K562 (cell line): Measurements from ENCODE around the gene BDKRB2. TPM values are rescaled to one million over a fixed set of nuclear protein-coding genes. Genes with fewer than 3 reads are reported as not detected.
A peak's percentile ranks its signal among the peaks of the same experiment; 100 is the strongest.

Experiments
- ATAC-seq: fragments of 200-7000 bp; cut with Tn5 transposase; 3 replicates; pipeline ENCODE4 v1.9.1; 2020; ENCODE audit warnings: moderate library complexity
- BruUV-seq: library from RNA; stranded (reverse); fragments of 400-500 nt; replicated peaks from 2 replicates; lab custom pipeline; 2021; lab: Mats Ljungman, UMichigan
- CTCF ChIA-PET: fragments of 300-600 bp; formaldehyde crosslinking; extraction: SDS; loops from one replicate; lab custom pipeline; 2021; ENCODE audit warnings: low intra/inter-chr PET ratio; lab: Yijun Ruan, JAX
- POLR2A ChIA-PET: fragments of 300-600, 350-650 bp; sonication (Branson Sonifier 250); formaldehyde crosslinking; extraction: SDS; loops from one replicate; lab custom pipeline; 2021; ENCODE audit warnings: antibody characterized with exemption, inconsistent platforms; lab: Yijun Ruan, JAX
- DNase-seq, 4 experiments: peaks; one replicate each; pipeline versions ENCODE4 v3.0.0 to v3.0.0-alpha.2; 2011 to 2018; ENCODE audit warnings: low spot score in 3 of 4, mixed read lengths in 3 of 4; ENCODE audit errors: extremely low read depth in 1 of 4
- FAIRE-seq: peaks from 2 replicates; lab custom pipeline; 2011; peaks lifted over from hg19 to GRCh38; lab: Jason Lieb, UNC
- H2AFZ ChIP-seq: 2 replicates; pipeline ENCODE4 v1.6.0; 2011; ENCODE audit warnings: low read depth, low read length, control low read depth, inconsistent platforms
- H3K27ac ChIP-seq: fragments of 200-600 bp; 3 replicates; pipeline ENCODE4 v1.8.0; 2011; ENCODE audit warnings: low read depth, mild to moderate bottlenecking, control low read depth, inconsistent platforms, low read length, moderate library complexity, mixed read lengths; ENCODE audit errors: extremely low read depth
- H3K27me3 ChIP-seq, 2 experiments: fragments of 300-600 bp in 1 of 2; 2 replicates in 1 of 2; 3 replicates in 1 of 2; pipeline versions ENCODE4 v1.6.0 to v1.8.0; 2011; ENCODE audit warnings: inconsistent platforms in 2 of 2, low read length in 2 of 2, mild to moderate bottlenecking in 1 of 2, mixed read lengths in 1 of 2, moderate library complexity in 1 of 2; ENCODE audit not compliant: control insufficient read depth in 2 of 2, insufficient read depth in 2 of 2
- H3K36me3 ChIP-seq: fragments of 300-600 bp; 3 replicates; pipeline ENCODE4 v1.8.0; 2011; ENCODE audit warnings: mild to moderate bottlenecking, low read length, inconsistent platforms; ENCODE audit not compliant: control insufficient read depth, insufficient read depth
- H3K4me1 ChIP-seq, 2 experiments: fragments of 200-600 bp in 1 of 2; replicated peaks in 1 of 2; 2 replicates in 1 of 2; 3 replicates in 1 of 2; pipeline versions ENCODE4 v1.5.1 to v1.8.0; 2011; ENCODE audit warnings: inconsistent platforms in 2 of 2, low read length in 2 of 2, mild to moderate bottlenecking in 1 of 2, mixed read lengths in 1 of 2, moderate library complexity in 1 of 2; ENCODE audit not compliant: control insufficient read depth in 2 of 2, insufficient read depth in 2 of 2
- H3K4me2 ChIP-seq: 2 replicates; pipeline ENCODE4 v1.6.1; 2011; ENCODE audit warnings: low read length, control low read depth, inconsistent platforms, mixed read lengths; ENCODE audit not compliant: insufficient read depth
- H3K4me3 ChIP-seq: fragments of 200-600 bp; sonication (generic), shearing (Covaris generic); 2 replicates; pipeline ENCODE4 v1.5.1; 2016; ENCODE audit warnings: control low read depth, inconsistent platforms
- H3K79me2 ChIP-seq: fragments of 200-600 bp; 3 replicates; pipeline ENCODE4 v1.8.0; 2011; ENCODE audit warnings: low read length, inconsistent platforms; ENCODE audit not compliant: control insufficient read depth, insufficient read depth
- H3K9ac ChIP-seq, 2 experiments: 2 replicates each; pipeline versions ENCODE4 v1.6.0 to v1.6.1; 2011; ENCODE audit warnings: low read depth in 2 of 2, low read length in 2 of 2, control low read depth in 1 of 2, inconsistent platforms in 1 of 2, mild to moderate bottlenecking in 1 of 2, mixed read lengths in 1 of 2; ENCODE audit not compliant: insufficient read depth in 1 of 2
- H3K9me1 ChIP-seq: one replicate; pipeline ENCODE4 v1.6.0; 2011; ENCODE audit warnings: inconsistent platforms, mild to moderate bottlenecking, low read length, moderate library complexity; ENCODE audit not compliant: control insufficient read depth, insufficient read depth
- H3K9me3 ChIP-seq: replicated peaks from 2 replicates; pipeline ENCODE4 v1.5.1; 2011; ENCODE audit warnings: low read depth, low read length, inconsistent platforms; ENCODE audit not compliant: control insufficient read depth, insufficient read depth
- H4K20me1 ChIP-seq: replicated peaks from 2 replicates; pipeline ENCODE4 v1.6.1; 2011; ENCODE audit warnings: low read length, inconsistent platforms, mixed read lengths; ENCODE audit not compliant: control insufficient read depth, insufficient read depth
- BDP1 ChIP-seq: IDR thresholded peaks from 3 replicates; pipeline ENCODE4 v1.6.1; 2011; ENCODE audit not compliant: insufficient read length, insufficient read depth
- CBX3 ChIP-seq, 2 experiments: IDR thresholded peaks; 1 replicate in 1 of 2; 2 replicates in 1 of 2; pipeline ENCODE4 v1.6.1; 2012; ENCODE audit warnings: inconsistent platforms in 2 of 2, low read length in 2 of 2, borderline replicate concordance in 1 of 2, control low read depth in 1 of 2
- NCOA1 ChIP-seq: fragments of 450-650 bp; IDR thresholded peaks from 2 replicates; pipeline ENCODE4 v1.6.1; 2016; ENCODE audit warnings: low read depth
- RB1 ChIP-seq: fragments of 450-650 bp; IDR thresholded peaks from 2 replicates; pipeline ENCODE4 v1.6.1; 2017; ENCODE audit warnings: low read depth, mild to moderate bottlenecking
- SMARCE1 ChIP-seq: fragments of 450-650 bp; IDR thresholded peaks from 2 replicates; pipeline ENCODE4 v1.7.1; 2016; ENCODE audit warnings: mild to moderate bottlenecking
- SRSF9 ChIP-seq: fragments of 200-400 bp; formaldehyde crosslinking; IDR thresholded peaks from 2 replicates; pipeline ENCODE4 v1.6.1; 2017; ENCODE audit warnings: low read depth, low read length, borderline replicate concordance
- TAF15 ChIP-seq: fragments of 200-400 bp; formaldehyde crosslinking; IDR thresholded peaks from 2 replicates; pipeline ENCODE4 v1.6.1; 2017; ENCODE audit warnings: mild to moderate bottlenecking, low read depth, low read length, moderate library complexity
- TARDBP ChIP-seq: fragments of 450-650 bp; IDR thresholded peaks from 2 replicates; pipeline ENCODE4 v1.6.1; 2016
- ZKSCAN1 ChIP-seq: fragments of 150-350 bp; IDR thresholded peaks from 2 replicates; pipeline ENCODE4 v1.6.1; 2016; ENCODE audit warnings: low read depth, low read length
- WGBS: fragments of 100-300 bp; shearing (Covaris generic); methylation state at CpG from one replicate; pipeline ENCODE4 v1.1.6; 2016; ENCODE audit warnings: low coverage, mixed read lengths; ENCODE audit not compliant: insufficient coverage; ENCODE audit errors: missing lambda C conversion rate; 5-methylcytosine and 5-hydroxymethylcytosine counted together
- in situ Hi-C: fragments of 300-500 bp; cut with MboI; formaldehyde crosslinking; loops from 4 replicates; pipeline ENCODE4 v1.15.0; 2018; ENCODE audit warnings: inconsistent platforms, mixed read lengths
- intact Hi-C: fragments of 100-400 bp; cut with micrococcal nuclease; formaldehyde crosslinking; loops from 2 replicates; pipeline ENCODE4 v1.14.2; 2022
- polyA plus RNA-seq, 8 experiments: library from polyadenylated mRNA; depleted of rRNA in 4 of 8; stranded (reverse) in 5 of 8; unstranded in 3 of 8; fragments of >200 nt; fragmentation: Nextera tagmentation in 2 of 8; fragmentation: Illumina TruSeq in 1 of 8; extraction: Ambion mirVana in 2 of 8; extraction: Trizol in 1 of 8; gene quantifications; 2 replicates each; pipeline versions ENCODE4 v1.2.1 to v1.2.3, GENCODE V29; 2011 to 2014; ENCODE audit warnings: inconsistent platforms in 1 of 8, missing spikeins in 1 of 8
- total RNA-seq, 7 experiments: library from RNA; depleted of rRNA in 6 of 7; stranded (reverse); fragments of >200 nt in 6 of 7; fragmentation: Illumina TruSeq in 2 of 7; extraction: Trizol in 2 of 7; gene quantifications; 2 replicates each; pipeline versions ENCODE4 v1.2.1 to v1.2.3, GENCODE V29; 2011 to 2021; ENCODE audit warnings: low replicate concordance in 1 of 7
- TF ChIP-seq, protein P1 (sequence below): fragments of 250-450 bp; sonication (Bioruptor Pico); IDR thresholded peaks from 2 replicates; pipeline ENCODE4 v1.8.0; 2022; ENCODE audit warnings: moderate library complexity, mild to moderate bottlenecking, inconsistent platforms

The BDKRB2 gene
- total and polyA plus RNA-seq, 9 of the 15 experiments (the other 6 are each of a cell fraction or from before 2014, with no cell fraction given): 0.02 TPM; not detected in 8

DNA sequence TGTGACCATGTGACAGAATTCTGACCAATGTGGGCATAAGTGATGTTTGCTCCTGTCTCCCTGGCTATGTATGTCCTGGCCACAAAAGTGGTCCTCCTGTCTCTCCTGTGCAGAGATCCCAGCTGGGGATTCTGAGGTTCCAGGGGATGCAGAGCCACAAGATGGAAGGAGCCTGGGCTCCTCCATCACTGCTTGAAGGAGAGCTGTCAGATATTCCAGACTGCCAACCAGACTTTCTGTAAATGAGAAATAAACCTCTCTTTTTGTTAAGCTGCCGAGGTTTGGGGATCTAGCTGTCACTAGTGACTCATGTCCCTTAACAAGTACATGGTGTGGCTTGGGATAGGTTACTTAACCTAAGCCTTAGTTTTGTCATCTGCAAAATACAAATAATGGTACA, 73.3 kb downstream of the BDKRB2 start (continued):
- TF ChIP-seq CBX3 (IDR thresholded peaks at IDR 0.05; ENCODE audit: borderline replicate concordance in 1 of 2, low read length in 2 of 2): peak in 1 of 2 experiments; percentile 27; a peak in 1 of 3 replicates
- no peak for TF ChIP-seq RB1
- TF ChIP-seq BDP1: no peak

DNA sequence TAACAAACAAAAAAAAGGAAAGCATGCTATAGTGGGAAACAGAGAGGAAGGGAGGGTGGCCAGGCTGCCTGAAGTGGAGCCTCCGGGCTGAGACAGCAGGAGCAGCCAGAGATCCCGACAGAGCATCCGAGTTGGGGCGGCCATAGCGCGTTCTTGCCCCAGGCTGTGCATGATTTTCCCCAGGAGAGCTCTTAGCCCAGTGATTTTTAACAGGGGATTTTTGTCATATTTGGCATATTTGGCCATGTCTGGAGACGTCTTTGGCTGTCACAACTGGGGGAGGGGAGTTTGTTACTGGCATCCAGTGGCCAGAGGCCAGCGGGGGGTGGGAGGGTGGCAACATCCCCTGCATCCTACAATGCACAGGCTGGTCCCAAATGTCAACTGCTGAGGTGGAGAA, 74.9 kb downstream of the BDKRB2 start:
- in situ Hi-C loops (loop anchor here (5.0 kb wide), 1 partner anchor 182 kb away; no protein-coding TSS in a partner anchor), intact Hi-C loops (loop anchor here (10.0 kb wide), 2 partner anchors 275 to 715 kb away; no protein-coding TSS in a partner anchor)
- Histone ChIP-seq H3K4me3 (no peak overlapping the region), H3K9ac (no peak overlapping the region), H3K27ac (no peak overlapping the region), H4K20me1 (no peaks in the 10 kb centered on the region), H3K27me3 (no peaks in the 10 kb centered on the region), H3K9me3 (no peaks in the 10 kb centered on the region; the same call in none of the 2 replicates), H3K4me1 (no peaks in the 10 kb centered on the region), H3K9me1 (no peaks in the 10 kb centered on the region), H3K79me2 (no peaks in the 10 kb centered on the region), H3K36me3 (no peaks in the 10 kb centered on the region), H3K4me2 (no peak overlapping the region), H2AFZ (no peak overlapping the region)
- FAIRE-seq: no peak
- TF ChIP-seq NCOA1: no peak
- TF ChIP-seq SRSF9: no peak
- no peak for TF ChIP-seq TARDBP
- TF ChIP-seq SMARCE1: no peak
- TF ChIP-seq, protein P1, sequence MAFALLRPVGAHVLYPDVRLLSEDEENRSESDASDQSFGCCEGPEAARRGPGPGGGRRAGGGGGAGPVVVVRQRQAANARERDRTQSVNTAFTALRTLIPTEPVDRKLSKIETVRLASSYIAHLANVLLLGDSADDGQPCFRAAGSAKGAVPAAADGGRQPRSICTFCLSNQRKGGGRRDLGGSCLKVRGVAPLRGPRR: no peak
- no peak for TF ChIP-seq TAF15
- no peak for TF ChIP-seq ZKSCAN1
- ATAC-seq: no peak
- WGBS: 33% methylated on average over 4 of the region's 8 CpGs
- ChIA-PET CTCF (no interaction called here), POLR2A (no interaction called here)
- no peak for DNase-seq
- no TSS peak for BruUV-seq
